ENCODE results near the gene SMAD7.

SMAD7 gene

GRCh38 chr18:48959921-48960920, 9.5 kb upstream of the SMAD7 start:
- DNase-seq = no peak

GRCh38 chr18:48959551-48959920, 8.8 kb upstream of the SMAD7 start:
- DNase-seq = no peak

- DNase-seq = no peak
Observed at GRCh38 chr18:48958951-48959350, 8.2 kb upstream of the SMAD7 start.

- DNase-seq = no peak
Observed at GRCh38 chr18:48957616-48958015, 6.9 kb upstream of the SMAD7 start.

- DNase-seq = no peak
Observed at GRCh38 chr18:48957136-48957535, 6.4 kb upstream of the SMAD7 start.

GRCh38 chr18:48956356-48956755, 5.6 kb upstream of the SMAD7 start:
- DNase-seq = no peak

- no peak for DNase-seq
Observed at GRCh38 chr18:48955830-48956261, 5.1 kb upstream of the SMAD7 start.

- no peak for DNase-seq
Observed at GRCh38 chr18:48954886-48955819, 4.4 kb upstream of the SMAD7 start.

- DNase-seq = no peak
Observed at GRCh38 chr18:48953104-48953706, 2.4 kb upstream of the SMAD7 start.

- peak; percentile 78 for DNase-seq
Observed at GRCh38 chr18:48952287-48953103, 1.7 kb upstream of the SMAD7 start.

GRCh38 chr18:48951448-48952286, 902 bp upstream of the SMAD7 start:
- DNase-seq = peak; percentile 78

- DNase-seq = peak; percentile 64
Observed at GRCh38 chr18:48949606-48950535, 894 bp downstream of the SMAD7 start.

- peak; percentile 41 for DNase-seq
Observed at GRCh38 chr18:48949050-48949605, 1.6 kb downstream of the SMAD7 start.

GRCh38 chr18:48948112-48949049, 2.4 kb downstream of the SMAD7 start:
- DNase-seq = peak; percentile 62

GRCh38 chr18:48947560-48947959, 3.2 kb downstream of the SMAD7 start:
- DNase-seq = no peak

GRCh38 chr18:48947092-48947491, 3.7 kb downstream of the SMAD7 start:
- no peak for DNase-seq

- peak; percentile 65 for DNase-seq
Observed at GRCh38 chr18:48946329-48946835, 4.4 kb downstream of the SMAD7 start.

GRCh38 chr18:48945953-48946217, 4.9 kb downstream of the SMAD7 start:
- no peak for DNase-seq

GRCh38 chr18:48944634-48945033, 6.1 kb downstream of the SMAD7 start:
- no peak for DNase-seq

All from NCI-H526 treated with DMSO at 0.1 percent for 48 hours (cell line).